Measurements from ENCODE around the gene ARHGAP15.

Gene ARHGAP15

DNA sequence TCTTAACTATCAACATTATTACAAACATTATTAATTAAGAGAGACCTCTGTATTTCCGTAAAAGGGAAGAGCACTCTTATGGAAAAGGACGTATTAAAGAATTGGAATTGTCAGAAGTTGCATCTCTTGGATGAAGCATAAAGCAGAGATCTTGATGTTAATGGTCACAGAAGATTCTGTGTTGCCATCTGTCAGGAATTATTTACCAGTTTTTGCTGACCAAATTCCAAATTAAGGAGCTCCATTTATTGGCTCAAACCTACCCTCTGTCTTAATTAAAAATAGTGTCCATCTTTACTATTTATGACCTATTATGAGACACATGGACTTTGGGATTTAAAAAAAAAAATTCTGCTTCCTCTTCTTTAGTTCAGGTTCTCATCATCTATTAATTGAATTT, 232.1 kb downstream of the ARHGAP15 start:
- Histone ChIP-seq H3K27ac (no peak overlapping the region), H3K4me3 (no peak overlapping the region)

GRCh38 chr2:143371616-143372015, 242.4 kb downstream of the ARHGAP15 start:
- Histone ChIP-seq H3K27ac (no peak overlapping the region), H3K4me3 (no peak overlapping the region)

GRCh38 chr2:143375384-143375880, 246.2 kb downstream of the ARHGAP15 start:
- no peak overlapping the region for H3K27ac ChIP-seq
- no peak overlapping the region for H3K4me3 ChIP-seq

DNA sequence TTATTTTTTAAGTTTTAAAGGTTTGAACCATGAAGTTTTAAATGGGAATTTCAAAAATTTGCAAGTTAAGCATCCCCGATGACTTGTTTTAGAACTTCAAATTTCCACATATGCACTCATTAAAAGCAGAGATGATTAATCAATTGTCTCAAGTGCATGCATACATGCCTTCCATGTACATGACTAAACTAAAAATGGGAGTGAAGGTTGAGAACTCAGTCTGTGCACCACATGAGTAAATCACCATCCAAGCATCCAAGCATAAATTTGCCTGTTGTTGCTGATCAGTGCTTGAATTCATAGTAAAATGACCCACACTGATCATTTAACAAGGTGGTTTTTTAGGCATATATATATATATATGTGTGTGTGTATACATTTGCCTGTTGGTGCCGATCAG, 249.8 kb downstream of the ARHGAP15 start:
- H3K27ac ChIP-seq, result no peak overlapping the region
- H3K4me3 ChIP-seq, result no peak overlapping the region

- H3K4me3 ChIP-seq, result no peak overlapping the region
- H3K27ac ChIP-seq, result no peak overlapping the region
These were observed 250.7 kb downstream of the ARHGAP15 start for GRCh38 chr2:143379955-143380354.

GRCh38 chr2:143382573-143382972, 253.4 kb downstream of the ARHGAP15 start:
- H3K4me3 ChIP-seq, result no peak overlapping the region
- H3K27ac ChIP-seq, result no peak overlapping the region

- Histone ChIP-seq H3K27ac (no peak overlapping the region), H3K4me3 (no peak overlapping the region)
These were observed 253.8 kb downstream of the ARHGAP15 start for GRCh38 chr2:143383016-143383415.

DNA sequence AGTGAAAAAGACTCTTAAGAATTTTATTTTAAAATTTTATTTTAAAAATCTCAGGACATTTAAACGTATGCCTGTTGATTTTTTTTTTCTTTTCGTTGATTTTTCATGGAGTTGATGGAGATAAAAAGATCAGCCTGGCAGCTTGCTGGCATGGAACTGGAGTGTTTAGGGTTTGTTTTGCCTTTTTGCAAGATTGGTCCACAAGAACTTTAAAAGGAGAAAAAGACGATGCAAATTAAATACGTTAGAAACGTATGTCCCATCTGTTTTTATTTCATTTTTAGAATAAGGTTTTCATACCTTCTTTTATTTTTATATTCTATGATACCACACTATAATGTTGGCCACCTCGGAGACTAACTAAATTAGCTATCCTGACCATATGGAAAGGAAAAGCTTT, 254.9 kb downstream of the ARHGAP15 start:
- Histone ChIP-seq H3K27ac (no peak overlapping the region), H3K4me3 (no peak overlapping the region)

DNA sequence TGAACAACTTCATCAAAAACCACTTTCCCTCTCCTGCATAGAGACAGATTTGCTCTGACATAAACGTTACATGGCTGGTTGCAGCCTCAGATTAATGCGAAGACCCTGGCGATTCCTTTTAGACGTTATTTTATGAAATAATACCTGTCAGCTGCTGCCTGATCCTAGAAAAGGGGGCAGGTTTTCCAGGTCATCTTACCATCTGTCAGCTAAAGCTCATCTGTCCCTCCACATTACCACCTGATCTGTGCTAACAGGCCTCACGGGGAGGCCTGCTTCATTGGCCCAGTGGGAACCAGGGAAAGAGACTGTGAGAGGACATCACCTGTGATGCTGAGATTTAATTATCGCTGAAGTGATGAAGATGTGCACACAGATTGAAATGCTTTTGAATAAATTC, 261.0 kb downstream of the ARHGAP15 start:
- Histone ChIP-seq H3K27ac (no peak overlapping the region), H3K4me3 (no peak overlapping the region)

DNA sequence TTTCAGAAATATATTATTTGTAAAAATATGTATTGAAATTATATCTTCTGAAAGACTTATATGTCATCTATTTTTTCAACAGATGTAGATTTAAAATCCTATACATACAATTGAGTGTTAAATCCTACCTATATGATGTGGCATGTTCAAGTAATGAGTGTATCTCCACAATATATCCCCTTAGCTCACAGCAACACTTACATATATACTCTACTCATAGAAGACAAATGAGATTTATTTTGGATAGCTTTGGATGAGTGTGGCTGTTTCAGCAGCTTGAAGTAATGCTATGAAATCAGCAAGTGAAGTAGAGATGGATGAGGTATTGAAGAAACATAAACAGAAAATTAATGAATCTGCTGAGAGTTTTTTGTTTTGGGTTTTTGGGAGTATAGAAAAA, 263.1 kb downstream of the ARHGAP15 start:
- Histone ChIP-seq H3K27ac (no peak overlapping the region), H3K4me3 (no peak overlapping the region)

GRCh38 chr2:143394062-143394461, 264.8 kb downstream of the ARHGAP15 start:
- H3K27ac ChIP-seq, result no peak overlapping the region
- H3K4me3 ChIP-seq, result no peak overlapping the region

- no peak overlapping the region for H3K4me3 ChIP-seq
- H3K27ac ChIP-seq, result peak overlapping the region in 4 of 21 experiments; percentile 7 to 62 (median 44)
These were observed 268.8 kb downstream of the ARHGAP15 start for GRCh38 chr2:143397884-143398614.

DNA sequence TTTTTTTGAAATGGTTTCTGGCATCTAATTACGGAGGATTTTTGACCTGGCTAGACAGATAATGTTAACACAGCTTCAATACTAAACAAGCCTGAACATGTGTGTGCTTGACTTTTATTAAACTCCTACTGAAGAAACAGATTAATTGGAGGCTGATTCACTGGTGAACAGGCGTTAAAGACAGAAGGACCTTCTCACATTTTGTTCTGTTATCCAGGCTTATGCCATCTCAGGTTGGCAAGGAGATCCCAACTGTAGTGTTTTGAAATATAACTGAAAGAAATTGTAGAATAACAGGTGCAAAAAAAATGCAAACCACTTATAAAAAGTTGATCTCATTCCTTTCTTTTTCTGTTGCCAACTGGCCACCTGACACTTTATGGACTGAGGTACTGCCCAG, 269.6 kb downstream of the ARHGAP15 start:
- Histone ChIP-seq H3K27ac (peak overlapping the region in 2 of 21 experiments; percentile 3 to 13), H3K4me3 (no peak overlapping the region)

GRCh38 chr2:143399631-143400069, 270.4 kb downstream of the ARHGAP15 start:
- H3K27ac ChIP-seq, result peak overlapping the region in 2 of 21 experiments; percentile 3 to 23
- H3K4me3 ChIP-seq, result no peak overlapping the region

GRCh38 chr2:143401861-143402260, 272.6 kb downstream of the ARHGAP15 start:
- no peak overlapping the region for H3K4me3 ChIP-seq
- H3K27ac ChIP-seq, result no peak overlapping the region

DNA sequence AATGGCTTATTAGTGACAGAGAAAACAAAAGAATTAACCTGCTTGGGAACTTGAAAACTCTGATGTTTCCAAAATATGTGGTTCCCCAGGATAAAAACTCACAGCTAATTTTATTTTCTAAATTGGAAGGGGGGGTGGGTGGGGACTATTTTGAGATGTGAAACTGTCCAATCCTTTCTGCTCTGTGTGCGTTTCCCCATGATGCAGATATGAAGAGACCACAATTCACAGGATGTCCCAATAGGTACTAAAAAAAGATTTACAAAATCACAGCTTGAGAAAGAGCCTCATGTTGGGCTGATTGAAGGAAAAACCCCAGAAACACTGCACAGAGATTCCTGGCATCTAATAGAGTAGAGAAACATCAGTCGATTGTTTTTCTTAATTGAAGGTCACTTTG, 273.2 kb downstream of the ARHGAP15 start:
- Histone ChIP-seq H3K27ac (no peak overlapping the region), H3K4me3 (no peak overlapping the region)

- Histone ChIP-seq H3K27ac (no peak overlapping the region), H3K4me3 (no peak overlapping the region)
These were observed 281.1 kb downstream of the ARHGAP15 start for GRCh38 chr2:143410082-143410897.

- no peak overlapping the region for H3K4me3 ChIP-seq
- no peak overlapping the region for H3K27ac ChIP-seq
These were observed 286.4 kb downstream of the ARHGAP15 start for GRCh38 chr2:143415571-143415970.

GRCh38 chr2:143417428-143417827, 288.2 kb downstream of the ARHGAP15 start:
- no peak overlapping the region for H3K27ac ChIP-seq
- no peak overlapping the region for H3K4me3 ChIP-seq

DNA sequence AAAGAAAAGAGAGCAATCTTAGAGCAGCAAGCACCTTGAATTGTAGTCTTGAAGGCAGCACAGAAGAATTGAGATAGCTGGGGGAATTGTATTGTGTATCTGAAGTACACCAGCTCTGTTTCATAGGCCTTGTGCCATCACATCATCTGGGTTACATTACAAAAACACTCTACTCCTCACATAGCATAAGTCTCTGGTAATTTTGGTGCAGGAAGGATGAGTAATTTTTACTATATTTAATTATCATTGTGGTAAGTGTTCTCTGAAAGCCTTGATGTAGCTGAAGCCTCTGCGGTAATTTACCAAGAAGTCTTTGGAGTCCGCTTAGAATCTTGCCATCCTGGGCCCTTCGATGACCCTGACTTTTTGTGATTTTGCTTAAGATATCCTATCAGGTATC, 291.1 kb downstream of the ARHGAP15 start:
- Histone ChIP-seq H3K27ac (no peak overlapping the region), H3K4me3 (no peak overlapping the region)

GRCh38 chr2:143422681-143423080, 293.5 kb downstream of the ARHGAP15 start:
- no peak overlapping the region for H3K27ac ChIP-seq

More at GRCh38 chr2:143422681-143423080, 293.5 kb downstream of the ARHGAP15 start:
- no peak overlapping the region for H3K4me3 ChIP-seq

Data from skin epidermis (tissue), 12 donors.